GM18519 (cell line): ENCODE measurements around the gene ABHD18.
"Not testable (repeated sequence)": the region's sequence is repeated elsewhere in the genome, so short reads cannot be mapped to it uniquely, and the experiment has no call there.

ENCODE experiments used
- ATAC-seq: cut with Tn5 transposase; IDR thresholded peaks from one replicate; pipeline ENCODE4 v1.9.1; 2021; ENCODE audit warnings: mild to moderate bottlenecking, moderate library complexity; ENCODE audit not compliant: unreplicated experiment, low FRiP score

ABHD18 gene

DNA sequence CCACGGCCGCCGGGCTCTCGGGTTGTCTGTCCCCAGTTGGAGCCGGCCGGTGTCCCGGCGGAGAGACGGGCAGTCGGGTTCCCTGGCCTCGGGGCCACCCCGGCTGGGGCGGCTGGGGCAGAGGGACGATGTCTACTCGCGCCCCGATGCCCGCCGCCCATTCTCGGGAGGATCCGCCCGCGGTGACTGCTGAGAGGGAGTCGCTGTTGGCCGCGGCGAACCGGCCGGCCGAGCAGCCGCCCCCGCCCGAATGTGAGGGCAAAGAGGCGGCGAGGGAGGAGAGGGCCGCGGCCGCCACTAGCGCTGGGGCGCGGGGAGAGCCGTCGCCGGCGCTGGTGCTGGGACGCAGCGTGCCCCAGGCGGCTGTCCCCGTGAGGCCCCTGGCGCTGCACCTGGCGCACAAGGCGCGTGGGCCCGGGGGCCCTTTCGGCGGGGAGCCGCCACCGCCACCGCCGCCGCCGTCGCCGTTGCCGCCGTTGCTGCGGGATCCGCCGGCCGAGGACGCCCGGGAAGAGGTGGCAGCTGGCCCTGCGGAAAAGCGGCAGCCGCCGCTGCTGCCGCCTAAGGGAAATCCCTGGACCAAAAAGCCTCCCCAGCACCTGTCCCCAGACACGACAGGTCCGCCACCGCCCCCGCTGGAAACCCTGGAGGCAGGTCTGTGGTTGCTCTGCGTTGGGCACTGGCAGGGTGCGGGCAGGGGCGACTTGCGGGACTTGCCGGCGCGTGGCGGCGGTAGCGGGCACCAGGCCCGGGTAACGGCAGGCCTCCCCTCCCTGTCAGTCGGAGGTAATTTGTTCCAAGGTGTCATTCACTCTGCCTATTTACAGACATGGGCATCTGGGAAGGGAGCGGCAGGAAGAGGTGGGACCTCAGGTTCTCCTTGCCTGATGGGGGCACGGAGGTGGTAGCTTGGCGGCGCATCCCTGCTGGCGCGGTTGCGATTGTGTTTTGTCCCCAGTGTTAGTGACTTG is 96.6 kb downstream of the ABHD18 start:
- ATAC-seq, result peak; percentile 28

DNA sequence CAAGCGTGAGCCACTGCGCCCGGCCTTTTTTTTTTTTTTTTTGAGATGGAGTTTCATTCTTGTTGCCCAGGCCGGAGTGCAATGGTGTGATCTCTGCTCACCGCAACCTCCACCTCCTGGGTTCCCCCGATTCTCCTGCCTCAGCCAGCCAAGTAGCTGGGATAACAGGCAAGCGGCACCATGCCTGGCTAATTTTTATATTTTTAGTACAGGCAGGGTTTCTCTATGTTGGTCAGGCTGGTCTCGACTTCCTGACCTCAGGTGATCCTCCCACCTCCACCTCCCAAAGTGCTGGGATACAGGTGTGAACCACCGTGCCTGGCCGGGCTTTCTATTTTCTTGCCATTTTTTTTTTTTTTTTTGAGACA is 101.2 kb downstream of the ABHD18 start:
- not testable (repeated sequence) for ATAC-seq

DNA sequence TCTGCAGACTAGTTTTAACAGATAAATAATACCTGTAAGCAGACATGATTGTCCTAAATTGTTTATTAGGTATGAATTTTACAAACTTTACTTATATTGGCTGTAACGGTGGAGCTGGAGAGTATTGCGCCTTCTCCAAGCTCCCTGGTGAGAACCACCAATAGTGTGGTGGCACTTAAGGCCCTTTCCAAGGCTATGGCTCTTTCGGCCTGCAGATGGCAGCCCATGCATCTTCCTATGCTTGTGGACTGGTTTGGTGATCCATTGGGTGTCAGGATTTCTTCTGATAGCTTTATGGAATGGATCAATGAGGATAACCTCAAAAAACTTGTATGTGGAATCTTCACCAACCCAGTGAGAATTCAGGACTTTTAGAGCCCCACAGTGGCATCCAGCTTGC is 103.7 kb downstream of the ABHD18 start:
- no peak for ATAC-seq

DNA sequence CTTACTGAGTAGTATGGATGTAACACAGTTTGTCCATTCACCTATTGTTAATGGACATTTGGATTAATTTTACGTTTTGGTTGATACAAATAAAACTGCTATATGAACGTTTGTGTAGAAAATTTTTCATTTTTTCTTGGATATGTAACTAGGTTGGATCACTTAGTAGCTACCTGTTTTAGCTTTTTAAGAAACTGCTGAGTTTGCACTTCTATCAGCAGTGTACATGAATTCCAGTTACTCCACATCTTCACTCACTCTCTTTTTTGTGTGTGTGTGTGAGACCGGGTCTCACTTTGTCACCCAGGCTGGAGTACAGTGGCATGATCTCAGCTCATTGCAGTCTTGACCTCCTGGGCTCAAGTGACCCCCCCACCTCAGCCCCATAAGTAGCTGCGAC is 111.3 kb downstream of the ABHD18 start:
- no peak for ATAC-seq
